Sigmoid colon (tissue), 7 donors: ENCODE measurements around the gene ENPP7. TPM values are rescaled to one million over a fixed set of nuclear protein-coding genes. Genes with fewer than 3 reads are reported as not detected.

ENCODE experiments used
- DNase-seq: peaks from one replicate; pipeline ENCODE4 v3.0.0-alpha.2; 2019
- H3K27ac ChIP-seq, 4 donors: fragments of 200-600 bp; sonication (generic); one replicate each; pipeline ENCODE4 v1.5.1; 2016 to 2019; ENCODE audit warnings: mild to moderate bottlenecking in 1 of 4
- H3K27me3 ChIP-seq, 3 donors: fragments of 200-600 bp; sonication (generic); one replicate each; pipeline ENCODE4 v1.5.1; 2019; ENCODE audit warnings: mild to moderate bottlenecking in 1 of 3
- H3K36me3 ChIP-seq, 4 donors: fragments of 200-600 bp; sonication (generic); one replicate each; pipeline ENCODE4 v1.5.1; 2016 to 2019
- H3K4me1 ChIP-seq, 4 donors: fragments of 200-600 bp; sonication (generic); one replicate each; pipeline ENCODE4 v1.5.1; 2017 to 2019
- H3K4me3 ChIP-seq, 4 donors: fragments of 200-600 bp; sonication (generic); one replicate each; pipeline ENCODE4 v1.5.1; 2017 to 2019; ENCODE audit warnings: mild to moderate bottlenecking in 2 of 4, moderate library complexity in 1 of 4
- H3K9me3 ChIP-seq, 4 donors: fragments of 200-600 bp in 3 of 4; sonication (generic) in 3 of 4; one replicate each; pipeline versions ENCODE4 v1.5.1 to v1.6.1; 2013 to 2019
- CTCF ChIP-seq, 4 experiments: fragments of 450-650 bp in 3 of 4; fragments of 200-600 bp in 1 of 4; IDR thresholded peaks; one replicate each; pipeline ENCODE4 v1.5.1; 2016 to 2019; ENCODE audit warnings: antibody characterized with exemption in 4 of 4, mild to moderate bottlenecking in 3 of 4, moderate library complexity in 2 of 4
- EP300 ChIP-seq, 4 donors: sonication (generic); formaldehyde crosslinking; IDR thresholded peaks; one replicate each; pipeline ENCODE4 v1.6.1; 2017; ENCODE audit warnings: antibody characterized with exemption in 4 of 4
- POLR2A ChIP-seq, 2 donors: fragments of 450-650 bp; IDR thresholded peaks; one replicate each; pipeline ENCODE4 v1.6.1; 2016; ENCODE audit warnings: antibody characterized with exemption in 2 of 2, mild to moderate bottlenecking in 2 of 2, moderate library complexity in 2 of 2
- POLR2AphosphoS5 ChIP-seq, 4 donors: sonication (generic); formaldehyde crosslinking; IDR thresholded peaks; one replicate each; pipeline ENCODE4 v1.6.1; 2017; ENCODE audit warnings: antibody characterized with exemption in 4 of 4
- WGBS, 2 donors: extraction: QIAGEN DNeasy Blood & Tissue Kit; methylation state at CpG; one replicate each; pipeline ENCODE4 v1.1.7; 2013; 5-methylcytosine and 5-hydroxymethylcytosine counted together
- intact Hi-C: fragments of 100-400 bp; cut with DNase I; formaldehyde crosslinking; loops from one replicate; pipeline ENCODE4 v1.15.1; 2023
- polyA plus RNA-seq, 3 donors: library from polyadenylated mRNA; stranded (reverse); fragments of 200-250 nt; gene quantifications; one replicate each; pipeline ENCODE4 v1.2.3, GENCODE V29; 2013
- total RNA-seq, 4 donors: library from RNA; depleted of rRNA; stranded (reverse); fragments of >200 nt; gene quantifications; one replicate each; pipeline ENCODE4 v1.1.0, GENCODE V29; 2016
- donor health status: healthy with polysubstance abuse.
- donor health status: Bipolar disorder and iron deficiency.
- donor health status: healthy.

Gene ENPP7
- total and polyA plus RNA-seq, 7 donors = not detected

- Histone ChIP-seq H3K4me3 (no peak overlapping the region), H3K27me3 (peaks cover under 1 to 37% (median 23%) of the 10 kb centered on the region in 3 donors), H3K4me1 (no peaks in the 10 kb centered on the region), H3K9me3 (no peaks in the 10 kb centered on the region), H3K36me3 (no peaks in the 10 kb centered on the region), H3K27ac (no peak overlapping the region)
- 68 to 91% methylated on average over 14 of the region's 14 CpGs for WGBS, 2 donors
- no peak for TF ChIP-seq POLR2AphosphoS5 (IDR thresholded peaks at IDR 0.05)
- TF ChIP-seq CTCF (IDR thresholded peaks at IDR 0.05) = no peak
- TF ChIP-seq EP300 (IDR thresholded peaks at IDR 0.05) = no peak
- TF ChIP-seq POLR2A (IDR thresholded peaks at IDR 0.05) = no peak
- intact Hi-C loops = no loop called here
- no peak for DNase-seq
Observed at GRCh38 chr17:79755591-79755990, 24.8 kb downstream of the ENPP7 start.

- intact Hi-C loops = no loop called here
- no peak overlapping the region for H3K4me3 ChIP-seq
- no peaks in the 10 kb centered on the region for H3K36me3 ChIP-seq
- H3K4me1 ChIP-seq = no peaks in the 10 kb centered on the region
- TF ChIP-seq EP300 (IDR thresholded peaks at IDR 0.05) (no peak), POLR2A (IDR thresholded peaks at IDR 0.05) (no peak), CTCF (IDR thresholded peaks at IDR 0.05) (no peak), POLR2AphosphoS5 (IDR thresholded peaks at IDR 0.05) (no peak)
- 94% methylated on average over 15 of the region's 15 CpGs for WGBS, 2 donors
- no peak for DNase-seq
- peaks cover 0 to 20% (median 6%) of the 10 kb centered on the region in 3 donors for H3K27me3 ChIP-seq
- H3K27ac ChIP-seq = no peak overlapping the region
- no peaks in the 10 kb centered on the region for H3K9me3 ChIP-seq
Observed at GRCh38 chr17:79757140-79757745, 26.5 kb downstream of the ENPP7 start.

GRCh38 chr17:79758271-79758670, 27.5 kb downstream of the ENPP7 start:
- Histone ChIP-seq H3K27me3 (peaks cover 0 to 10% (median 6%) of the 10 kb centered on the region in 3 donors), H3K4me3 (no peak overlapping the region), H3K4me1 (no peaks in the 10 kb centered on the region), H3K36me3 (no peaks in the 10 kb centered on the region), H3K9me3 (no peaks in the 10 kb centered on the region), H3K27ac (no peak overlapping the region)
- no peak for TF ChIP-seq CTCF (IDR thresholded peaks at IDR 0.05)
- TF ChIP-seq POLR2AphosphoS5 (IDR thresholded peaks at IDR 0.05) = no peak
- TF ChIP-seq POLR2A (IDR thresholded peaks at IDR 0.05) = no peak
- TF ChIP-seq EP300 (IDR thresholded peaks at IDR 0.05) = no peak
- no peak for DNase-seq
- intact Hi-C loops = no loop called here
- 85 to 94% methylated on average over 6 of the region's 6 CpGs for WGBS, 2 donors

GRCh38 chr17:79760197-79760906, 29.6 kb downstream of the ENPP7 start:
- Histone ChIP-seq H3K36me3 (no peaks in the 10 kb centered on the region), H3K27ac (no peak overlapping the region), H3K4me1 (no peaks in the 10 kb centered on the region), H3K4me3 (no peak overlapping the region), H3K27me3 (peaks cover 0 to 3% (median 2%) of the 10 kb centered on the region in 3 donors), H3K9me3 (no peaks in the 10 kb centered on the region)
- intact Hi-C loops = no loop called here
- DNase-seq = no peak
- 85 to 89% methylated on average over 21 of the region's 21 CpGs for WGBS, 2 donors
- TF ChIP-seq POLR2A (IDR thresholded peaks at IDR 0.05) (no peak), CTCF (IDR thresholded peaks at IDR 0.05) (no peak), POLR2AphosphoS5 (IDR thresholded peaks at IDR 0.05) (no peak), EP300 (IDR thresholded peaks at IDR 0.05) (no peak)
